Measurements from ENCODE around the gene PDE1A.

DNA sequence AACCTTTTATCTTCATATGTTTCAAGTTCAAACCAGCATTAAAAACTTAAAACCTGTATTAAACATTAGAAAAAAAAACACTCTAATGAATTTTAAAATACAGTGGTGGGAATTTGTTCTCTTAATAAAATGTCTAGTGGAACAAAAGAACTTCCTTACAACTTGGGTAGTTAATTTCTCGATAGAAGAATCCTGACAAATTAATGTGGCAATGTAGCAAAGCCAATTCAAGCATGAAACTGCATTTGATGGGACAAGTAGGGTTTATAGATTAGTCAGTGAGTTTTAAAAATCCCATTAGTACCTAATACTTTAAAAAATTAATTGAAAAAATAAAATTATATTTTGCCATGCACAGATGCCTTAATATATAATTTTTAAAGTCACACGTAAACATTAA, 59.4 kb downstream of the PDE1A start:
- TF ChIP-seq, protein P1, sequence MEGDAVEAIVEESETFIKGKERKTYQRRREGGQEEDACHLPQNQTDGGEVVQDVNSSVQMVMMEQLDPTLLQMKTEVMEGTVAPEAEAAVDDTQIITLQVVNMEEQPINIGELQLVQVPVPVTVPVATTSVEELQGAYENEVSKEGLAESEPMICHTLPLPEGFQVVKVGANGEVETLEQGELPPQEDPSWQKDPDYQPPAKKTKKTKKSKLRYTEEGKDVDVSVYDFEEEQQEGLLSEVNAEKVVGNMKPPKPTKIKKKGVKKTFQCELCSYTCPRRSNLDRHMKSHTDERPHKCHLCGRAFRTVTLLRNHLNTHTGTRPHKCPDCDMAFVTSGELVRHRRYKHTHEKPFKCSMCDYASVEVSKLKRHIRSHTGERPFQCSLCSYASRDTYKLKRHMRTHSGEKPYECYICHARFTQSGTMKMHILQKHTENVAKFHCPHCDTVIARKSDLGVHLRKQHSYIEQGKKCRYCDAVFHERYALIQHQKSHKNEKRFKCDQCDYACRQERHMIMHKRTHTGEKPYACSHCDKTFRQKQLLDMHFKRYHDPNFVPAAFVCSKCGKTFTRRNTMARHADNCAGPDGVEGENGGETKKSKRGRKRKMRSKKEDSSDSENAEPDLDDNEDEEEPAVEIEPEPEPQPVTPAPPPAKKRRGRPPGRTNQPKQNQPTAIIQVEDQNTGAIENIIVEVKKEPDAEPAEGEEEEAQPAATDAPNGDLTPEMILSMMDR (conservative IDR thresholded peaks at IDR 0.05; ENCODE audit: low read length): no peak
- TF ChIP-seq EZH2phosphoT487 (IDR thresholded peaks at IDR 0.05; ENCODE audit: borderline replicate concordance): no peak

All from Loucy (cell line).